Stimulated activated CD4-positive, alpha-beta T cell treated with anti-CD3 and anti-CD28 coated beads, TNF-alpha, amount 100 ng/mL, for 1 hour (primary cell): Measurements from ENCODE around the gene BAZ2A.
"Not testable (repeated sequence)": the region's sequence is repeated elsewhere in the genome, so short reads cannot be mapped to it uniquely, and the experiment has no call there.

ENCODE experiments used
- DNase-seq, 3 donors: peaks; one replicate each; pipeline ENCODE4 v3.0.0-alpha.2; 2020; ENCODE audit warnings: low read depth in 3 of 3, low spot score in 1 of 3

The BAZ2A gene

GRCh38 chr12:56599797-56600196 lies 30.3 kb downstream of the BAZ2A start:
- no peak for DNase-seq

GRCh38 chr12:56599041-56599440 lies 31.1 kb downstream of the BAZ2A start:
- DNase-seq = no peak

- no peak for DNase-seq
These were observed 33.3 kb downstream of the BAZ2A start for GRCh38 chr12:56596815-56597214.

- DNase-seq = peak; percentile 16 to 44 (median 27)
These were observed 36.1 kb downstream of the BAZ2A start for GRCh38 chr12:56593909-56594621.

GRCh38 chr12:56591961-56592360 lies 38.2 kb downstream of the BAZ2A start:
- DNase-seq = no peak

- no peak for DNase-seq
These were observed 39.0 kb downstream of the BAZ2A start for GRCh38 chr12:56591126-56591525.

- DNase-seq = no peak
These were observed 39.8 kb downstream of the BAZ2A start for GRCh38 chr12:56590237-56590830.

- DNase-seq = no peak
These were observed 40.3 kb downstream of the BAZ2A start for GRCh38 chr12:56589783-56590182.

- no peak for DNase-seq
These were observed 45.0 kb downstream of the BAZ2A start for GRCh38 chr12:56585098-56585497.

GRCh38 chr12:56581418-56582145 lies 48.5 kb downstream of the BAZ2A start:
- no peak for DNase-seq

- DNase-seq = no peak
These were observed 51.1 kb downstream of the BAZ2A start for GRCh38 chr12:56578983-56579546.

GRCh38 chr12:56577248-56577647 lies 52.9 kb downstream of the BAZ2A start:
- not testable (repeated sequence) for DNase-seq

- no peak for DNase-seq
These were observed 55.9 kb downstream of the BAZ2A start for GRCh38 chr12:56574210-56574609.

GRCh38 chr12:56572288-56572687 lies 57.8 kb downstream of the BAZ2A start:
- DNase-seq = no peak

GRCh38 chr12:56571121-56571520 lies 59.0 kb downstream of the BAZ2A start:
- no peak for DNase-seq

- DNase-seq = no peak
These were observed 62.0 kb downstream of the BAZ2A start for GRCh38 chr12:56568146-56568545.

- no peak for DNase-seq
These were observed 64.5 kb downstream of the BAZ2A start for GRCh38 chr12:56565510-56566101.

GRCh38 chr12:56551070-56551469 lies 79.1 kb downstream of the BAZ2A start:
- no peak for DNase-seq

GRCh38 chr12:56546680-56547079 lies 83.4 kb downstream of the BAZ2A start:
- DNase-seq = no peak
